GM18499 (cell line): Measurements from ENCODE around the gene NCS1.

Experiments
- ATAC-seq: cut with Tn5 transposase; IDR thresholded peaks from one replicate; pipeline ENCODE4 v1.9.1; 2021; ENCODE audit warnings: moderate number of reproducible peaks; ENCODE audit not compliant: insufficient read depth, unreplicated experiment

Gene NCS1

GRCh38 chr9:130234340-130235260, 62.4 kb downstream of the NCS1 start:
- ATAC-seq: no peak

GRCh38 chr9:130235558-130236435, 63.6 kb downstream of the NCS1 start:
- ATAC-seq: no peak

GRCh38 chr9:130236436-130236985, 64.3 kb downstream of the NCS1 start:
- ATAC-seq: no peak

- no peak for ATAC-seq
Measured at GRCh38 chr9:130237076-130237475, 64.9 kb downstream of the NCS1 start.

GRCh38 chr9:130237763-130238524, 65.7 kb downstream of the NCS1 start:
- ATAC-seq: no peak

GRCh38 chr9:130239363-130239695, 67.1 kb downstream of the NCS1 start:
- ATAC-seq: no peak

GRCh38 chr9:130239741-130240241, 67.6 kb downstream of the NCS1 start:
- ATAC-seq: no peak

- no peak for ATAC-seq
Measured at GRCh38 chr9:130240410-130241197, 68.4 kb downstream of the NCS1 start.

- ATAC-seq: no peak
Measured at GRCh38 chr9:130241198-130241535, 69.0 kb downstream of the NCS1 start.

GRCh38 chr9:130242270-130243014, 70.2 kb downstream of the NCS1 start:
- no peak for ATAC-seq

GRCh38 chr9:130243015-130243881, 71.0 kb downstream of the NCS1 start:
- ATAC-seq: no peak

- ATAC-seq: no peak
Measured at GRCh38 chr9:130243882-130244170, 71.6 kb downstream of the NCS1 start.

GRCh38 chr9:130244548-130245165, 72.5 kb downstream of the NCS1 start:
- no peak for ATAC-seq

- no peak for ATAC-seq
Measured at GRCh38 chr9:130245474-130245873, 73.3 kb downstream of the NCS1 start.

GRCh38 chr9:130246126-130246525, 73.9 kb downstream of the NCS1 start:
- ATAC-seq: no peak

GRCh38 chr9:130254747-130255630, 82.8 kb downstream of the NCS1 start:
- no peak for ATAC-seq
